Activated T-helper 17 cell treated with anti-CD3 and anti-CD28 coated beads, Interleukin-2, amount 50 U/mL, for 72 hours (primary cell): ENCODE measurements around the gene TLE7. TPM values are rescaled to one million over a fixed set of nuclear protein-coding genes. Genes with fewer than 3 reads are reported as not detected.

Experiments
- ATAC-seq: fragments of 150-1000 bp; cut with Tn5 transposase; replicated peaks from 2 replicates; pipeline ENCODE4 v1.10.0; 2021; ENCODE audit warnings: mild to moderate bottlenecking, moderate library complexity
- H3K27ac Mint-ChIP-seq: one replicate; pipeline ENCODE4 v1.8.0; 2022; ENCODE audit warnings: mixed read lengths
- H3K27me3 Mint-ChIP-seq: one replicate; pipeline ENCODE4 v1.8.0; 2022; ENCODE audit warnings: mixed read lengths
- H3K36me3 Mint-ChIP-seq: one replicate; pipeline ENCODE4 v1.8.0; 2022; ENCODE audit warnings: low read depth, mild to moderate bottlenecking, mixed read lengths
- H3K4me1 Mint-ChIP-seq: one replicate; pipeline ENCODE4 v1.8.0; 2022; ENCODE audit warnings: mixed read lengths
- H3K4me3 Mint-ChIP-seq: one replicate; pipeline ENCODE4 v1.8.0; 2022; ENCODE audit warnings: mild to moderate bottlenecking, mixed read lengths
- H3K9me3 Mint-ChIP-seq: one replicate; pipeline ENCODE4 v1.8.0; 2022; ENCODE audit warnings: mixed read lengths
- total RNA-seq, 2 donors: library from RNA; stranded (reverse); gene quantifications; one replicate each; pipeline ENCODE4 v1.2.3, GENCODE V29; 2022

TLE7 gene
- not detected for total RNA-seq

DNA sequence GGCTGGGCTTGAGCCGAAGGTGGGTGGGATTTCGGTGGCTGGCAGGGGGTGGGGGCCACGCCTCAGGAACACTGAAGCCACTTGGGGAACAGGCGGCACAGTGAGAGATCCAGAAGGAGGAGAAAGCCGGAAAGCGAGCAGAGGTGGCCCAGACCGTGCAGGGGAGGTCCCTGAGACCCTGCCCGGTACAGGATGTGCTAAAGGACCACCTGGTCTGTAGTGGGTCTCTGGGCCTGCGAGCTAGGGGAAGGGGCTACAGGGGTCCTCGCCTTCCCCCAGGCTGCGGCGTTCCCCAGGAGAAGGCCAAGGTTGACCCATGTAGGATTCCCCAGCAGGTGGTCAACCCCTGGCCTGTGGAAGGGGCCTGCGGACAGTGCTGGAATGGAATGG is at the start of gene TLE7:
Gene TLE7 (minus strand): TSS at position 4 of the 390 bp plus-strand sequence. CDS start 8,730 bp downstream, outside the sequence.
- H3K36me3 Mint-ChIP-seq, result no peaks in the 10 kb centered on the region
- H3K27me3 Mint-ChIP-seq, result peaks cover 17% of the 10 kb centered on the region
- ATAC-seq, result no peak
- H3K27ac Mint-ChIP-seq, result no peak within 1 kb of the TSS
- H3K4me1 Mint-ChIP-seq, result peaks cover 5% of the 10 kb centered on the region
- H3K4me3 Mint-ChIP-seq, result no peak within 1 kb of the TSS
- H3K9me3 Mint-ChIP-seq, result peaks cover 8% of the 10 kb centered on the region

DNA sequence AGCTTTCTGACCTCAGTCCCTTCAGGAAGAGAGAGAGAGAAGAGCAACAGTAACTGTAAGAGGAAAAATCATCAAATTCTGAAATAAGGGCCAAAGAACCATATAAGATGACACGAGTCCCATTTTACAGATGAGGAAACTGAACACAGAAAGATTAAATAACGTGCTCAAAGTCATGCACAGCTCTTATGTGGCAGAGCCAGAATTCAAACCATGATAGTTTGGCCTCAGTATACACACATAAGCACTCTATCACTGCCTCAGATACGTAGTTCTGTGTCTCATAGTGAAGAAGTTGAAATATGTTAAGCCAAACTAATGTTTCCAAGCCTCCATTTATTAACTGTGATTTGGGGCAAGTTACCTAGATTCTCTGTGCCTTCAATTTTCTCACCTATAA is 49.2 kb upstream of the TLE7 start:
- ATAC-seq, result no peak
- no peaks in the 10 kb centered on the region for H3K4me1 Mint-ChIP-seq
- H3K4me3 Mint-ChIP-seq, result no peak overlapping the region
- no peaks in the 10 kb centered on the region for H3K36me3 Mint-ChIP-seq
- no peaks in the 10 kb centered on the region for H3K9me3 Mint-ChIP-seq
- no peak overlapping the region for H3K27ac Mint-ChIP-seq
- H3K27me3 Mint-ChIP-seq, result peaks cover 7% of the 10 kb centered on the region

DNA sequence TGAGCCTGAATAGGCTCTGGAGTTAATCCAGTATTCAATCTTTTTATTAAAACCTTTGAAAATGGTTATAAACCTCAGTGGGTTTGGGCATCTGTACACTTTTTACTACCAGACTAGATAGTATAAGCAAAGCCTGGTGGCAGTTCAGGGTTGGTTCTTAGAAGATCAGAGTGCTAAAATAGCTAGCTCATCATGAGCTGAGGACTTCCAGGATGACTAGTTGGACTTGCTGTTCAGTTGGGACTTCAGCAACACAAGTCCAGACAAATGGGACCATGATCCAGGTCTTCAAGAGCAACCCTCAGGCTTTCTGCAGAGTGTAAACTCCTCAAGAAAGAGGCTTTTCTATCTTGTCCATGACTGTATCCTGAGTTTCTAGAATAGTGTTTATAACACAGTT is 48.5 kb upstream of the TLE7 start:
- H3K27ac Mint-ChIP-seq, result no peak overlapping the region
- no peaks in the 10 kb centered on the region for H3K9me3 Mint-ChIP-seq
- ATAC-seq, result no peak
- no peak overlapping the region for H3K4me3 Mint-ChIP-seq
- peaks cover 7% of the 10 kb centered on the region for H3K27me3 Mint-ChIP-seq
- H3K36me3 Mint-ChIP-seq, result no peaks in the 10 kb centered on the region
- no peaks in the 10 kb centered on the region for H3K4me1 Mint-ChIP-seq

- H3K4me3 Mint-ChIP-seq, result no peak within 1 kb of the TSS
These were observed 47.3 kb upstream of the TLE7 start, which contains the start of gene ZNF19 for GRCh38 chr16:71489122-71489521. Gene ZNF19 (minus strand): TSS chr16:71489324. CDS start chr16:71482114, 7,210 bp downstream.

DNA sequence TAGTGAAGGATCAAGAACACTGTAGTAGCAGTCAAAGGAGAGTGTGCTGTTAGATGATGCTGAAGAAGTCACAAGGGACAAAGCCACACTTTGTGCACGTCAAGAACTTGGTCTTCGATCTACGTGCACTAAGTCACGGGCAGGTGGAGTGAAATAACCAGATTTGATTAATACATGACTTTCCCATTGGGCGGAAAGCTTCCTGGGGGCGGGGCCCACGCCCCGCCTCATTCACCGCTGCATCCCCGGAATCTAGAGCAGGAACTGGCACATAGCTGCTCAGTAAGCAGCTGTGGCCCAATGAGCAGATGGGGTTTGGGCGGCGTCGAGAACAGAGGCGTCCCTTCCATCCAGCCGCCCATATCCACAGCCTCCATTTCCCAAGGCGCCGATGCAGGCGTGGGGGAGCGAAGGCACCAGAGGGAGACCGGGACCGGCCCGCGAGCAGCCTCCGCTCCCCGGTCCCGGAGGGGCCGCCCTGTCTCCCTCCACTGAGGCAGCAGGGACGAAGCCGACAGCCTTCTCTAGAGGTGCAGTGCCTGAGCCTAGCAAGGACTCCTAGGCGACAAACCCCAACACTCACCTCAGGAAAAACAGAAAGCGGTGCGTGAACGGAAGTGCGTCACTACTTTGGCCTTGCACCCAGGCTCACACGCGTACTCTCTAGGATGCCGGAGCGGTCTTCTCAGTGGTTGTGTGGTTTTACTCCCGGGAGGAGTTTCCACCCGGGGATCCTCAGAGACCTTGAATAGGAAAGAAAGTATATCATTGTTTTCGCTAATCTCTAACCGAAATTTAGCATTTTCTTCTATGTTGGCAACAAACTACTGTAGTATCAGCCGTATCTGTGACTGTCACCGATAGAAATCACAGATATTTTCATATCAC is 42.4 kb upstream of the TLE7 start:
- Mint-ChIP-seq H3K36me3 (peaks cover 18% of the 10 kb centered on the region), H3K27me3 (peaks cover 7% of the 10 kb centered on the region), H3K4me3 (peak overlapping the region; percentile 92), H3K4me1 (peaks cover 22% of the 10 kb centered on the region), H3K27ac (peak overlapping the region; percentile 99), H3K9me3 (peaks cover 8% of the 10 kb centered on the region)
- ATAC-seq, result peak; percentile 93

More at GRCh38 chr16:71489122-71489521, 47.3 kb upstream of the TLE7 start, which contains the start of gene ZNF19:
- Mint-ChIP-seq H3K27me3 (peaks cover 7% of the 10 kb centered on the region), H3K36me3 (peaks cover 8% of the 10 kb centered on the region), H3K4me1 (peaks cover under 1% of the 10 kb centered on the region), H3K9me3 (no peaks in the 10 kb centered on the region), H3K27ac (no peak within 1 kb of the TSS)
- no peak for ATAC-seq

GRCh38 chr16:71482569-71482968 is 40.7 kb upstream of the TLE7 start:
- Mint-ChIP-seq H3K36me3 (peaks cover 22% of the 10 kb centered on the region), H3K9me3 (peaks cover 8% of the 10 kb centered on the region), H3K4me3 (peak overlapping the region; percentile 92), H3K4me1 (peaks cover 22% of the 10 kb centered on the region), H3K27ac (peak overlapping the region; percentile 99), H3K27me3 (peaks cover 5% of the 10 kb centered on the region)
- no peak for ATAC-seq

GRCh38 chr16:71480956-71481355 is 39.1 kb upstream of the TLE7 start:
- H3K4me3 Mint-ChIP-seq, result peak overlapping the region; percentile 2
- no peak for ATAC-seq
- H3K27ac Mint-ChIP-seq, result peak overlapping the region; percentile 99
- H3K9me3 Mint-ChIP-seq, result peaks cover 8% of the 10 kb centered on the region
- no peaks in the 10 kb centered on the region for H3K27me3 Mint-ChIP-seq
- peaks cover 22% of the 10 kb centered on the region for H3K4me1 Mint-ChIP-seq
- peaks cover 38% of the 10 kb centered on the region for H3K36me3 Mint-ChIP-seq

GRCh38 chr16:71479420-71479819 is 37.6 kb upstream of the TLE7 start:
- Mint-ChIP-seq H3K27me3 (no peaks in the 10 kb centered on the region), H3K4me1 (peaks cover 25% of the 10 kb centered on the region), H3K9me3 (peaks cover 8% of the 10 kb centered on the region), H3K27ac (peak overlapping the region; percentile 99), H3K4me3 (no peak overlapping the region), H3K36me3 (peaks cover 38% of the 10 kb centered on the region)
- no peak for ATAC-seq

DNA sequence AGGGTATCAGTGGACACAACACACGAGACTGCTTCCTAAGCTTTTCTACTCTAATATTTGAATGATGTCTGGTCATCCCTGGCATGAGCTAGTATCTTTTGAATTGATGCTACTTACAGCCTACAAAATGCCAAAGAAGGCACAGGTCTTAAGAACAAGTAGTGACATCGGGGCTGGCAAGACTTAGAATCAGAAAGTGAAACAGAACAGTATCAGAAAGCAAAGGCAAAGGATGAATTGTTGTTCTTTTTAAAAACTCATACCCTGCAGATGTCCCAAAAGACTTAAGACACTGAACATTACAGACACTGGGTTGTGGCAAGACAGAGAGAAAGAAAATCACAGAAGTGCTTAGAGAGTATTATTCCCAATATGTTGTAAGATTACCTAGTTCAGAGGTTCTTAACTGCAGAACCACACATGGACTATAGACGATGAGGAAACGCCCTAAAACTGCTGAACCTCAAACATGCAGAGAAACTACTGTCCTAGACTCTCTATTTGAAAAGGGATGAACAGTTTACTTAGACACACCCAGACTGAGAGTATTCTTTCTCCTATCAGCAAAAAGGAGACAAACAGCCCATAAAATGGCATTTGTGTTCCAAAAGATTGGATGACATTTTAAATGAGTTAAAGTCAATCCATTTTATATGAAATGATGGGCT is 34.7 kb upstream of the TLE7 start:
- H3K4me3 Mint-ChIP-seq, result no peak overlapping the region
- peak overlapping the region; percentile 19 for H3K27ac Mint-ChIP-seq
- H3K4me1 Mint-ChIP-seq, result peaks cover 15% of the 10 kb centered on the region
- no peaks in the 10 kb centered on the region for H3K9me3 Mint-ChIP-seq
- H3K27me3 Mint-ChIP-seq, result no peaks in the 10 kb centered on the region
- no peak for ATAC-seq
- H3K36me3 Mint-ChIP-seq, result peaks cover 24% of the 10 kb centered on the region

DNA sequence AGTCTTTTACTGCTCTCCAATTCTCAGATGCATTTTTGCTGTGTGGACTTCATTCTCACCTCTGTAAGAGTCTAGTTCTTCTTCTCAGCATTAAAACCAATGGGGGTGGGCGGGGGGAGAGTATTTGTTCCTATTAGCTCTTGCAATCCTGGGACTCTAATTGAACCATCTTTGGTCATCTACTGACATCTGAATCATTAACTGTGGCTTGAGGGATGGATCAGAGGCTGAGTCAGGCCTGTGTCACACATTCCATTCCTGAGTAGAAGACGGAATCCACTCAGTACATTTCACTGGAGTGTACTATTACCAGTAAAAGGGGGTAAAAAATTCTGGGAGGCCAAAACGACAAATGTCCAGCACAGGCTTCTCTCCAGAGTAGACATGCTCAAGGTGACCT is 33.0 kb upstream of the TLE7 start:
- H3K9me3 Mint-ChIP-seq, result no peaks in the 10 kb centered on the region
- H3K36me3 Mint-ChIP-seq, result peaks cover 24% of the 10 kb centered on the region
- peak; percentile 74 for ATAC-seq
- H3K4me1 Mint-ChIP-seq, result peaks cover 4% of the 10 kb centered on the region
- H3K27ac Mint-ChIP-seq, result peak overlapping the region; percentile 68
- H3K27me3 Mint-ChIP-seq, result no peaks in the 10 kb centered on the region
- no peak overlapping the region for H3K4me3 Mint-ChIP-seq

GRCh38 chr16:71473891-71474290 is 32.0 kb upstream of the TLE7 start:
- ATAC-seq, result no peak
- peaks cover 4% of the 10 kb centered on the region for H3K4me1 Mint-ChIP-seq
- peaks cover 29% of the 10 kb centered on the region for H3K36me3 Mint-ChIP-seq
- no peaks in the 10 kb centered on the region for H3K27me3 Mint-ChIP-seq
- peak overlapping the region; percentile 28 for H3K27ac Mint-ChIP-seq
- H3K4me3 Mint-ChIP-seq, result no peak overlapping the region
- H3K9me3 Mint-ChIP-seq, result no peaks in the 10 kb centered on the region

GRCh38 chr16:71472931-71473330 is 31.1 kb upstream of the TLE7 start:
- no peak for ATAC-seq
- Mint-ChIP-seq H3K4me3 (no peak overlapping the region), H3K4me1 (peaks cover 4% of the 10 kb centered on the region)

DNA sequence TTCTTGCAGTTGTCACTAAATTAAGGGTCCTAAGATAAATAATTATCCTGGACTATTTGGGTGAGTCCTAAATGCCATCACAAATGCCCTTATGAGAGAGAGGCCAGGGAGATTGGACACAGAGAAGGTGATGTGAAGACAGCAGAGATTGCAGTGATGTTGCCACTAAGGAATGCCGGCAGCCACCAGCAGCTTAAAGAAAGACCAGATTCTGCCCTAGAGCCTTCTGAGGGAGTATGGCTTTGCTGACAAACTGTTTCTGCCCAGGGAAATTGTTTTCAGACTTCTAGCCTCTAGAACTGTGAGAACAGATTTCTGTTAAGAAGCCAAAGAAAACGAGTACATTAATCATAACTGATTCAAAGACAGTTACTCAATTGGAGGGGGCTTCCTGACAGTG is 30.2 kb upstream of the TLE7 start:
- no peaks in the 10 kb centered on the region for H3K9me3 Mint-ChIP-seq
- no peak overlapping the region for H3K4me3 Mint-ChIP-seq
- H3K36me3 Mint-ChIP-seq, result peaks cover 21% of the 10 kb centered on the region
- H3K27ac Mint-ChIP-seq, result no peak overlapping the region
- no peaks in the 10 kb centered on the region for H3K27me3 Mint-ChIP-seq
- H3K4me1 Mint-ChIP-seq, result peaks cover 4% of the 10 kb centered on the region
- ATAC-seq, result no peak

More at GRCh38 chr16:71472931-71473330, 31.1 kb upstream of the TLE7 start:
- Mint-ChIP-seq H3K9me3 (no peaks in the 10 kb centered on the region), H3K36me3 (peaks cover 29% of the 10 kb centered on the region), H3K27ac (no peak overlapping the region), H3K27me3 (no peaks in the 10 kb centered on the region)

DNA sequence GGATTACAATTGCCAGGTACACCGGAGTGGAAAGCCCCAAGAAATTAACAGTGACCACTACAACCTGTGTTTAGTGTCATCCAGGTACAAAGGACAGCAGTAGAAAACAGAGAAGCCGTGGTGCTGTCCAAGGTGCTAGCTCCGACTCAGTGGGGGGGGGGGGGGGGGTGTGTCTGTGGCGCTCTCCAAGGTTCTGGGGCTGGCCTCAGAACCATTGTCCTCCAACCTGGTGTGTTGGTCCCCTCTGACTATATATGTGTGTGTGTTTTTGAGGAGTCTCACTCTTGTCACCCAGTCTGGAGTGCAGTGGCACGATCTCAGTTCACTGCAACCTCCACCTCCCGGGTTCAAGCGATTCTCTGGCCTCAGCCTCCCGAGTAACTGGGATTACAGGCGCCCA is 26.0 kb upstream of the TLE7 start:
- H3K27me3 Mint-ChIP-seq, result no peaks in the 10 kb centered on the region
- H3K4me3 Mint-ChIP-seq, result no peak overlapping the region
- no peak for ATAC-seq
- H3K9me3 Mint-ChIP-seq, result no peaks in the 10 kb centered on the region
- H3K36me3 Mint-ChIP-seq, result peaks cover 5% of the 10 kb centered on the region
- H3K4me1 Mint-ChIP-seq, result no peaks in the 10 kb centered on the region
- no peak overlapping the region for H3K27ac Mint-ChIP-seq

DNA sequence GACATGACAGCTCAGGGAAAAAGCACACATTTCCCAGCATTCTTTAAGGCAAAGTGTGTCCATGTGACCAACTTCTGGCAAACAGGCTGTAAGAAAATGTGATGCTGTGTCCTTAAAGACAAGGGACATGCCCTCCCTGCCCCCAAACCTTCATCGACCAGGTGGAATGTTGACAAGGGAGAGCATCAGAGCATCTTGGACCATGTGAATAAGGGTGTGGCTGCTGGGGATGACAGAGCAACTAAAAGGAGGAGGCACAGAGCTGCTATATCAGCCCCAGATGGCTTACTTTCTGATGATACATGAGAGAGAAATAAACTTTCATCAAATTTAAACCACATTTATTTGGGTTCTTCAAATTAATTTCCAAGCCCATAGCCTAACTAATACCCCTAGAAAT is 22.4 kb upstream of the TLE7 start:
- Mint-ChIP-seq H3K4me3 (no peak overlapping the region), H3K4me1 (peaks cover 8% of the 10 kb centered on the region), H3K27me3 (no peaks in the 10 kb centered on the region), H3K9me3 (no peaks in the 10 kb centered on the region), H3K27ac (no peak overlapping the region), H3K36me3 (peaks cover 4% of the 10 kb centered on the region)
- no peak for ATAC-seq
